GM18861 (cell line): ENCODE data around the gene P2RX6.
"Not testable (repeated sequence)": the region's sequence is repeated elsewhere in the genome, so short reads cannot be mapped to it uniquely, and the experiment has no call there.

ENCODE experiments used
- ATAC-seq: cut with Tn5 transposase; IDR thresholded peaks from one replicate; pipeline ENCODE4 v1.9.1; 2021; ENCODE audit not compliant: unreplicated experiment

P2RX6 gene

DNA sequence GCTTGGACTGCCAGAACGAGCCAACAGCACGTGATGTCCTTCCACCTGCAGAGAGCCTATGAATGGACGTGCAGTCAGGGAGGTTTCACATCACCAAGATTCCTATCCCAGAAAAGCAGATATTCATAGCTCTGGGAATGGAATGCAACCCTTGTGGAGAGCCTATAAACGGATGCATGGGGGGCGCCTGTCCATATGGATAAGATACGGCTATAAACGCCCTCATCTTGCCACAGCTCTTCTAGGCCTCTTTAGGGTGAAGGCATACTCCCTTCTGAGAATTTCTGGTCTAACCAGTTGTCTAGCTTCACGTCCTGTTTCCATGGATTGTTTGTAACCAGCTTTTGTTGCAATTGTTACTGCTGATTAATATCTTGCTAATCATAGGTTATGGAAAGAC is 56.8 kb downstream of the P2RX6 start:
- ATAC-seq, result not testable (repeated sequence)

DNA sequence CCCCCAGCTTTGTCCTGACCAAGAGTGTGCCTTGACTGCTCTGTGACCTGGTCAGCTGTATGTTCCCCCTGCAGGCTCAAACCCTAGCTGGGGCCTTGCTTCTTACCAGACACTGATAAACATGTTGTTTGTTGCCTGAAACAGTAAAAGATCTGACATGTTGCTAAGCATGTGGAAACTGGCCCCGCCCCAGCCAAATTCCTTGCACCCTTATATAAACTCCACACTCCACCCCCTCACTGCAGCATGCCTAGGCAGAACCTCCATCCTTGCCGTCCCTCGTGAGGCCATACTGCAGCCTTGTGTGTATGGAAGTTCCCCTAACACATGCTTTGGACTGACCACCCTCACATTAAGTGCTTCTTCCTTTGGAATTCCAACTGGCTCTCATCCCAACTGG is 58.1 kb downstream of the P2RX6 start:
- no peak for ATAC-seq

DNA sequence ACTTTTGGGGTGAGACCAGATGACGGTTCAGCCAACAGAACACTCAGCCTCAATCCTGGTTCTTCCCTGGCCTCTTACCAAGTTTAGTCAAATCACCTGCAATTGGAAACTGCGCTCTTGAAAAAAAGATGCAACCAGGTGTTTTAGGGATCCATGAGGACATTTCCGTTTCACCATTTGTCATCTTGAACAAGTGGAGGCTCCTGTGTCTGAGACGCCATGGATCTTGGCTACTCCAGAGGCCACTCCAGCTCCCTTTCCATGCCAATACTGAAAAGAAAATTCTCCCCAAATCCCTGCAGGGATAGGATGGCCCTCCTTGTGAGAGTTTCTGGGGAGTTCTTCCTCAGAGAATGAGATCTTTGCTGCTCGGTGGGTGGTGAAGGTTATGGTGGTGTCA is 58.5 kb downstream of the P2RX6 start:
- no peak for ATAC-seq

DNA sequence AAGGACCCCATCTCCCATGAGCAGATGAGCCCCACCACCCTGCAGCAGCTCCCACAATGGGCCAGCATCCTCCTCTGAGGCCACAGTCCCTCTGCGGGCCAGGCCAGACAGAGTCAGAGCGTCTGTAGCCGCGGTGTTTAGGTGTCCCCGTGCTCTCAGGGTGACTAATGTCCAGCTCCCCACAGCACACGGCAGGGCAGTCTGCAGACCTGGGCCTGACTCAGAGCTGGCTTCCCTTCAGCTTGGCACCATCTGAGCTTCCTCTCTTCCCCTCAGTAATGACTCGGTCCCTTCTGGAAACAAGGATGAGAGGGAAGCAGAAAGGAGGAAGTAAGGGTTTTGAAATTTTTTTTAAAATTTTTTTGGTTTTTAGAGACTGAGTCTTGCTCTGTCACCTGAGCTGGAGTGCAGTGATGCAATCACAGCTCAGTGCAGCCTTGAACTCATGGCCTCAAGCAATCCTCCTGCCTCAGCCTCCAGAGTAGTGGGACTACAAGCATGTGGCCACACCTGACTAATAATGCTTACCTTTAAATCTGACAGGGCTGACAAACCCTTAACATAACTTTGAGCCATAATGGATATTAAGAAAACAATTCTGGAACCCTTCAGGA is 59.2 kb downstream of the P2RX6 start:
- ATAC-seq, result no peak

DNA sequence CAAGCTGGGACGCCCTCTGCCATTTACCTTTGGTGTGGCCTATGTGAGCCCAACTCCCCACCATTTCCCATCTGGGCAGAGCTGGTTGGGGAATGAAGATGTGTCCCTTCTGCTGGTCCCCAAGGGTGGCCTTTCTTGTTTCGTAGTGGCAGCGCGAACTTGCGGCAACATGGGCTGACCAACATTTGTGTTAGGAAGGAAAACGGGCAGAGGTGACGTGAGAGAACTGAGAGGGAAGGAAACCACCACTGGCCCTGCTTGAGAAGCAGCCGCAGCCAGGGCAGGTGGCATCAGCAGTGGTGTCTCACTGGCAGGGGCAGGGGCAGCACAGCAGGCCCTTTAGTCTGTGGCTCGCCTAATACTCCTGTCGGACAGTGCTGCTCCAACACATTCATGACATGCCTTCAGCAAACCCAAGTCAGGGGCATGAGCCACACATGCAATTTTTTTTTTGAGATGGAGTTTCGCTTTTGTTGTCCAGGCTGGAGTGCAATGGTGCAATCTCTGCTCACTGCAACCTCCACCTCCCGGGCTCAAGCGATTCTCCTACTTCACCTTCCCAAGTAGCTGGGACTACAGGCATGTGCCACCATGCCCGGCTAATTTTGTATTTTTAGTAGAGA is 60.7 kb downstream of the P2RX6 start:
- no peak for ATAC-seq

DNA sequence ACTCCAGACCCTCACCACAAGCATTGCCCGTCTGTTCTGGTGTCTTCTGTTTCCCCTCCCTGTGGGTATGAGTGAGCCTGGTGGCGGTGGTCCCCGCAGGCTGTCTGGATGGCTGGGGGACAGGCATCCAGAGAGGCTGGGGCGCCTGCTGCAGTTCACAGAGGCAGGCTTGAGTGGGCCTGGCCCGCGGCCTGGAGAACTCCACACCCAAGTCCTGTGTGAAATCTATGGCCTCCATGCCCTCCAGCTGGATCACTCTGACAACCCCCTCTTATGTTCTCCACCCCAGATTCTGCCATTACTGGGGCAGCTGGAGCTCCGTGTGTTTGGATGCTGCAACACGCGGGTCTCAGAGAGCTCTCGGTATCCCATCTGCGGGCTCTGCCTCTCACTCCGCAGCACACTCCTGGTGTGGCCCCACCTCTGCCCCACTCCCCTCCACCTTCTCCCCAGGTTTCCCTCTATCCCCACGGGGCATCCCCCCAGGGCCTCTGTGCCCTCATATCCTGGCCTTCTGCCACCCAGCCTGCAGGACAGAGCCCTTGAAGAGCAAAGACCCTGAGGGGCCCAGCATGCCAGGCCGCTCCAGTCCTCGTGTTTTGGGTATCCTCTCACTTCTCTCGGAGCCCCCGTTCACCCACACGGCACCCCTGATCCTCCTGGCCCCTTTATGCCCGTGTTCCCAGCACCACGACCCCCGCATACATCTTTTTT is 62.1 kb downstream of the P2RX6 start:
- ATAC-seq, result no peak
